EL (cell line): ENCODE results near the gene RWDD2A.
"Not testable (repeated sequence)": the region's sequence is repeated elsewhere in the genome, so short reads cannot be mapped to it uniquely, and the experiment has no call there.

ENCODE experiments used
- DNase-seq: peaks from one replicate; pipeline ENCODE4 v3.0.0-alpha.2; 2016

RWDD2A gene

GRCh38 chr6:83192871-83193746 is at the start of gene RWDD2A, which contains the start of gene PGM3:
Gene RWDD2A, plus strand, starts transcription at chr6:83193357. Its CDS starts 1,095 bp downstream, at chr6:83194452.
Gene PGM3, minus strand, starts transcription at chr6:83193265. Its CDS starts 2,253 bp downstream, at chr6:83191012.
- peak; percentile 90 for DNase-seq

- DNase-seq, result peak; percentile 26
Measured at GRCh38 chr6:83151114-83151513, 42.0 kb upstream of the RWDD2A start.

- no peak for DNase-seq
Measured at GRCh38 chr6:83152913-83153312, 40.2 kb upstream of the RWDD2A start.

- no peak for DNase-seq
Measured at GRCh38 chr6:83153883-83154521, 39.2 kb upstream of the RWDD2A start.

- DNase-seq, result no peak
Measured at GRCh38 chr6:83155794-83156193, 37.4 kb upstream of the RWDD2A start.

- DNase-seq, result no peak
Measured at GRCh38 chr6:83160167-83160566, 33.0 kb upstream of the RWDD2A start.

GRCh38 chr6:83167726-83168278 is 25.4 kb upstream of the RWDD2A start:
- DNase-seq, result no peak

GRCh38 chr6:83168556-83168955 is 24.6 kb upstream of the RWDD2A start:
- no peak for DNase-seq

GRCh38 chr6:83169106-83169505 is 24.1 kb upstream of the RWDD2A start:
- DNase-seq, result no peak

GRCh38 chr6:83169511-83169910 is 23.6 kb upstream of the RWDD2A start:
- no peak for DNase-seq

- DNase-seq, result no peak
Measured at GRCh38 chr6:83176246-83176645, 16.9 kb upstream of the RWDD2A start.

GRCh38 chr6:83180426-83180950 is 12.7 kb upstream of the RWDD2A start:
- no peak for DNase-seq

- no peak for DNase-seq
Measured at GRCh38 chr6:83182114-83182513, 11.0 kb upstream of the RWDD2A start.

GRCh38 chr6:83183082-83183828 is 9.9 kb upstream of the RWDD2A start:
- DNase-seq, result peak; percentile 98

- no peak for DNase-seq
Measured at GRCh38 chr6:83185096-83185495, 8.1 kb upstream of the RWDD2A start.

GRCh38 chr6:83188501-83188900 is 4.7 kb upstream of the RWDD2A start:
- no peak for DNase-seq

GRCh38 chr6:83190626-83191025 is 2.5 kb upstream of the RWDD2A start:
- no peak for DNase-seq

GRCh38 chr6:83191974-83192373 is 1.2 kb upstream of the RWDD2A start:
- not testable (repeated sequence) for DNase-seq

- peak; percentile 32 for DNase-seq
Measured at GRCh38 chr6:83192456-83192855, 701 bp upstream of the RWDD2A start.

GRCh38 chr6:83193747-83194566 is 800 bp downstream of the RWDD2A start:
- peak; percentile 55 for DNase-seq

- DNase-seq, result peak; percentile 76
Measured at GRCh38 chr6:83198486-83199172, 5.5 kb downstream of the RWDD2A start.
